NCI-H1694 treated with DMSO at 0.1 percent for 48 hours (cell line): ENCODE measurements around the gene INPP4A.

Source experiments
- DNase-seq: peaks from one replicate; lab custom pipeline; 2025; lab: John Stamatoyannopoulos, UW

The INPP4A gene

DNA sequence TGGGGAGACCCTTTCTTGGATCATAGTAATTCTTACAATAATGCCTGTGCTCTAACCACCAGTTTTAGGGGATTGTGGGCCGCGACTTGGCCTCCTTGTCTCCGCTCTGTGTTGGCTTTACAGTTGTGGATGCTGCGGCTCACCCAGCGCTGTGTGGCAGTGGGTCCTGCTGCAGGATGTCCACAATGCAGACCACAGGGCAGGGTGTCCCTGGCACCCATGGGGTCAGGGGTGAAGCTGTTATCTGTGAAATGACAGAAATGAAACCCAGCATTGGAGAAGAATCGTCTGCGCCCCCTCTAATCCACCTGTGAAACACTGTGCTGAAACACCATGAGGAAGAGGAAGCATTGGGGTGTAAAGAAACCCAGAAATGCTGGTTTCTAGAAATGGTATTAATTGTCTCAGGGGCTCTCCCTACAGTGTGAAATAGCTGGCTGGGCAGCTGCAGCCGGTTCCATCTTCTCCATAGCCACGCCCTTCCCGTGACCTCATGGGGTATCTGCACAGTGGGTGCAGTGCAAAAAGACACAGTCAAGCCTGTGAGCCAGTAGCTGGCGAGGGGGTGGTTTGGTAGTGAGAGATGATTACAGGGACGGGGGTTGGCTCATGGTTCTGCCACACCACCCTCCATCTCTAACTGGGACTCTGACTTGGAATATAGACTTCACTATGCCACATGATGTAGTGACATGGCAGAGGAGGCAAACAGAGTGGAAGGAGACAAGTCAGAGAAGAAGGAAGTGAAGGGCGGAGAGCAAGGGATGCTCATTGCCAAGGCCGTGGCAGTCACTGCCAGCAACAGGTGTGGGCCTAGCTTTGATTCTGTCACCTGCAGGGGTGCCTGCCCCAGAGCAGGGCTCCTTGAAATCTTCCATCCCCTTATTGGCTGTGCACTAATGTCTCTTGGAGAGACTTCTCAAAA is 16.2 kb downstream of the INPP4A start:
- DNase-seq, result no peak

DNA sequence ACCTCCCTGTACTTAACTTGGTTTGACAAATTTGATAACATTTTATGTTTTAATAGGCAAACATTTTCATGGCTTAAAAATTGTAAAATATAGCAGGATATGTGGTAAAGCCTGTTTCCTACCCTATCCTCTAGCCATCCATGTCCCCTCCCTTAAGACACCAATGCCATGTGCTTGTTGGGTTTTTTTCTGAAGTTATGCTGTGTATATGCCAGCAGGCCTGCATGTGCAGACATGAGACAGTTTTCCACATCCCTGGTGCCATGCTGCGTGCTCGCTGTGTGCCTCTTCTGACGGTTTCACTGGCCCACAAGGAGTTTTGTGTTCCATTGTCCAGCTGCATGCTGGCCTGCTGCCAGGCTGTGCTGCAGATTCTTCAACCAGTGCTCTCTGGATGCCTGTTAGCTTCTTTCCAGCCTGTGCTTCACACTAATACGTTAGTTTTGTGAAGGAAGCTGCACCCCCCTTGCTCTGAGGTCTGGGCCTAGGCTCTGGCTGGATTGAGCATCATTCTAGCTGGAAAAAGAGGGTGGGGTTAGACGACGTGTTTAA is 16.9 kb downstream of the INPP4A start:
- DNase-seq, result no peak

DNA sequence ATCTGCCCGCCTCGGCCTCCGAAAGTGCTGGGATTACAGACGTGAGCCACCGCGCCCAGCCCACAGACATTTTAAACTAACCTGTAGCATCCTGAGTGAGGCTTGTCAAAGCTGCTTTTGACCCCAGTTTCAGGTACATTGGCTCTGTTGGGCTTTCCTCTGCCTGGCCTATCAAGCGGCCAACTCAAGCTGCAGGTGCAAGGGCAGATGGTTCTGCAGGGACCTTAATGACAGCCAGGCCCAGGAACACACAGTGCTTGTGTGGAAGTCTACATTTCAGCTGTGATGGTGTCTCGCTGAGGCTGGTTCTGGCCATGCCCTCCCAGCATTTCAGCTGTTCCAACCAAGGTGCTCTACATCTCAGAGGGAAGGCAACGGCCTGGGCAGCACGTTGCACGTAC is 18.4 kb downstream of the INPP4A start:
- no peak for DNase-seq

DNA sequence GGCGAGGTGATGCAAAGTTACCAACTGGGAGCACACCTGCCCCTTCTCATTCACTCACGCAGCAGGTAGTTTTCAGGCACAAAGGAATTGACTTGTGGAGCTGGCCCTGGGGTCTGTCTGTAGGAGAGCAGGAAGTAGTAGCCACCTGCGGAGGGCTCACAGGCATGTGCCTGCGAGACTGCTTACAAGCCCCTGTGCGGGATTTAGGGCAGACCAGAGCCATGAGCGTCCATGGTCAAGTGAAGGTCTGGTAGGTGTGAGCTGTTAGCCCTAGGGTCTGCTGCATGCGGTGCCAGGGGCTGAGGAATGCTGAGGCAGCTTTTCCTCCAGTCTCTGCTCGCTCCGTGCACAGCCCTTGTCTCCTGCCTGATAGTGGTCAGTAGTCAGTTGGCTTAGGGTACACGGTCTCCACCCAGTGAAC is 18.9 kb downstream of the INPP4A start:
- no peak for DNase-seq

- no peak for DNase-seq
Observed at GRCh38 chr2:98463988-98464771, 19.5 kb downstream of the INPP4A start.

DNA sequence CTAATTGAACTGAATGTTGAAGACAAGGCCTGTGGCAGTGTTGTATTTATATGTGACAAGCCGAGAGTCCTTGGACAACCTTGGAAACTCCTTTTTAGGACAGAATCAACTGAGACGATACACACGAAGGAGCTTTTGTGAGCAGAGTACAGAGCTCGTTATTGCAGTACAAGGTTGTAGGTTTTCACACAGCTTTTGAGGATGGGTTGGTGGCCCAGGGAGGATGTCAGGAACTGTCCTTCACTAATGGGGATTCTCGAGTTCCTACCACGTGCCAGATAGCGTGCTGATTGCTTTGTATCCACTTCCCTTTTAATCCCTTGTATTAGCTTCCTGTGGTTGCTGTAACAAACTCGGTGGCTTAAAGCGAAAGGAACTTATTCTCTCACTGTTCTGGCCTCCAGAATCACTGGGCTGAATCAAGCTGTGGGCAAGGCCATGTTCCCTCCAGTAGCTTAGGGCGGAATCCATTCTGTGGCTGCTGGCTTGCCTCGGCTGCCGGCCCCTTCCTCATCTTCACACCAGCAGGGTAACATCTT is 20.2 kb downstream of the INPP4A start:
- DNase-seq, result peak; percentile 13

GRCh38 chr2:98465456-98466226 is 21.0 kb downstream of the INPP4A start:
- DNase-seq, result peak; percentile 95

DNA sequence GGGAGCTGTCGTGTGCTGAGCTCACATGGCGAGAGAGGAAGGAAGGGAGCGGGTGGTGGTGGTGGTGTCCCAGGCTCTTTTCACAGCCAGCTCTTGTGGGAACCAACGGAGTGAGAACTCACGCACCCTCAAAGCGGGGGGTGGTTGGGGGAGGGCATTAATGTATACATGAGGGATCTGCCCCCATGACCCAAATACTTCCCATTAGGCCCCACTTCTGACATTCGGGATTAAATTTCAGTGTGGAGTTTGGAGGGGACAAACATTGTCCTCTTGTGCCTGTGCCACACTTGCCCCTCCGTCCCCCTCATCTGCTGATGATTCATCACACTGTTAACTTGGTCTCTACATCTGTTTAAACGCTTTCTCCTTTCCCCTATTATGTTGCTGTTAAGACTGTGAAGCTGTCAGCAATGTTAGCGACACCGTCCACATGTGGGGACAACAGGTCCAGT is 22.5 kb downstream of the INPP4A start:
- DNase-seq, result no peak

- no peak for DNase-seq
Observed at GRCh38 chr2:98467652-98468051, 23.0 kb downstream of the INPP4A start.

GRCh38 chr2:98468621-98469236 is 24.1 kb downstream of the INPP4A start:
- DNase-seq, result no peak

DNA sequence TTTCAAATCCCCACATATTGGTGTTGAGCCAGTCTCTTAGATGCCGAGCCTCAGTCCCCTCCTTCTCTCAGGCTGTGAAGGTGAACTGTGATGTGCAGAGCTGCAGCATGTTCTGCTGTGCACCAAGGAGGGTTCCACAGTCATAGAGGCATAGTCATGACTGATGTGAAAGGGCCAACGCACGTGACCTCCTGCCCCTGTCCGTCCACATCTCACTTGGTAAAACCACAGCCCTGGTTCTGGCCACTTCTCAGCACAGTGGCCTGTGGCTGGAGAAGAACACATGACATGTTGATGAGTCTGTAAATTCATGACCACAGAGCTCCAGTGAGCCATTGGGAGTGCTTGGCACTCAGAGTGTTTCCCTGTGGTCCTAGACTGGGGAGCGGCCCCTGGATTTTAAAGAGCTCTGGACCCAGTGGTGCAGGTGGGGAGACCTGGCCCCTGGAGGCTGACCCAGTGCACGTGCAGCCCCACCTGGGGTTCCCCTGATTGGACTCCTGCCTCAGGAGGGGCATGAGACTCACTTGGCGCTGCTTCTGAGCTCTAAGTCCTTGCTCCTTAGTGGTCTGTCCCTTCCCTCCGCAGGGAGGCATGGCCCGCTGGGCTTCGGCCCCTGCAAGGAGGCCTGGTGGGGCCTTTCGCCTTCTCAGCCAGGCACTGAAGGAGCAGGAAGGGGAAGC is 25.3 kb downstream of the INPP4A start:
- DNase-seq, result no peak

- DNase-seq, result no peak
Observed at GRCh38 chr2:98470851-98471255, 26.2 kb downstream of the INPP4A start.

DNA sequence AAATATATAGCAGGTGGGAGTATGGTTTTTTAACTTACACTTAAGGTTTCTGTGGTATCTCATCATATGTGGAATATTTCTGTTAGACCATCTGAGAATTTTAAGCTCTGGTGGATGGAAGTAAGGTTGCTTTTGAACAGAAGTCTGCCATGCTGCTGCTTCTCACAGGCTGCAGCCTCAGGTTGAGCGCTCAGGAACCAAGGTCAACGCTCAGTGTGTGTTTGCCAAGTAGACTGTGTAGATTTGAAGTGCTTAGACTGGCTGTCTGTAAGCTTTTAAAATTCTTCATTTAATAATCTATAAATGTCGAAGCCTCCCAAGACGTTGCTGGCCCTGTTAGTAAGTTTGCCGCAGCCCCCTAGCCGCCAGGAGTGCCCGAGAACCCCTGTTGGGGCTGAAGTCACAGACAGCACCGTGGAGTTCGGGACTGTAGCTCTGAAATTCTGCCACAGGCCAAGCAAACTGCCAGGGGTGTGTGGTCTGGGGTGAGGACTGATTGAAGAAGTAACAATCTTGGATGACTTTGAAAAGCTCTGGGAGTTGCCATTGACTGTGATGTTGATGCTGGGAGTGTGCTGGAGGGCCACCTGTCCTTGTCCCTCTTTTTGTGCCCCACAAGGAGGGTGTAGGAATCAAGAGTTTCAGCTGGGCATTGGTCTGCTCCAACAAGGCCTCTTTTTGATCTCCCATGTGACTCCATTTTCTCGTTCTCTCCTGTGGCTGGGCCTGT is 26.9 kb downstream of the INPP4A start:
- DNase-seq, result no peak

- peak; percentile 38 for DNase-seq
Observed at GRCh38 chr2:98472132-98472650, 27.5 kb downstream of the INPP4A start.

DNA sequence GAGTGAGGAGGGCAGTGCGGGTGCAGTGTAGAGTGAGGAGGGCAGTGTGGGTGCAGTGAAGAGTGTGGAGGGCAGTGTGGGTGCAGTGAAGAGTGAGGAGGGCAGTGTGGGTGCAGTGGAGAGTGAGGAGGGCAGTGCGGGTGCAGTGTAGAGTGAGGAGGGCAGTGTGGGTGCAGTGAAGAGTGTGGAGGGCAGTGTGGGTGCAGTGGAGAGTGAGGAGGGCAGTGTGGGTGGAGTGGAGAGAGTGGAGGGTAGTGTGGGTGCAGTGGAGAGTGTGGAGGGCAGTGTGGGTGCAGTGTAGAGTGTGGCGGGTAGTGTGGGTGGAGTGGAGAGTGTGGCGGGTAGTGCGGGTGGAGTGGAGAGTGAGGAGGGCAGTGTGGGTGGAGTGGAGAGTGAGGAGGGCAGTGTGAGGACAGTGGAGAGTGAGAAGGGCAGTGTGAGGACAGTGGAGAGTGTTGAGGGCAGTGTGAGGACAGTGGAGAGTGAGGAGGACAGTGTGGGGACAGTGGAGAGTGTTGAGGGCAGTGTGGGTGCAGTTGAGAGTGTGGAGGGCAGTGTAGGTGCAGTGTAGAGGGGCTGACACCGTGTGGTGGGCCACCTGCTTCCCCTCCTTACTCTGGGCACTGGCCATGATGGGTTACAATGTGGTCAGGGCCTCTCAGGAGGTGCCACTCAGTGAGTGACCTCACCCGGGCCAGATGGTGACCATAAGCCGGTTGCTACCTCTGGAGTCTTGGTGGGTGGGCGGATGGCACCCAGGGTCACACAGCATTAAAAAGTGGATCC is 28.5 kb downstream of the INPP4A start:
- no peak for DNase-seq

GRCh38 chr2:98473995-98474780 is 29.5 kb downstream of the INPP4A start:
- no peak for DNase-seq

GRCh38 chr2:98474979-98475632 is 30.4 kb downstream of the INPP4A start:
- DNase-seq, result no peak
